ENCODE data around the gene CAMTA1. TPM values are rescaled to one million over a fixed set of nuclear protein-coding genes. Genes with fewer than 3 reads are reported as not detected.

The CAMTA1 gene
- polyA plus RNA-seq, 1 of the 3 experiments (the other 2 are of a cell fraction): 63.1 TPM

- POLR2A ChIA-PET: interaction anchor here (0.7 kb wide), 1 partner anchor 34 kb away, joined by 3 read pairs; no protein-coding TSS in a partner anchor
- TF ChIP-seq JUND (IDR thresholded peaks at IDR 0.05) (no peak), CTCF (IDR thresholded peaks at IDR 0.05) (no peak), YY1 (IDR thresholded peaks at IDR 0.05; ENCODE audit: low read depth) (no peak), IRF3 (IDR thresholded peaks at IDR 0.05; ENCODE audit: low read depth, low read length) (no peak), TAF1 (IDR thresholded peaks at IDR 0.05; ENCODE audit: borderline replicate concordance, low read depth, low read length) (no peak), MXI1 (IDR thresholded peaks at IDR 0.05; ENCODE audit: low read depth, low read length) (no peak), TCF12 (IDR thresholded peaks at IDR 0.05) (no peak)
- no peaks in the 10 kb centered on the region for H3K27me3 ChIP-seq (ENCODE audit: insufficient read depth)
- H3K9ac ChIP-seq: no peak overlapping the region
- peak overlapping the region in 1 of 2 experiments; percentile 19; a peak in 1 of 4 replicates for H3K27ac ChIP-seq (ENCODE audit: low read depth in 2 of 2, low read length in 1 of 2)
- peaks cover 0 to 57% of the 10 kb centered on the region in 2 experiments; a peak in 1 of 4 replicates for H3K4me1 ChIP-seq (ENCODE audit: control insufficient read depth in 1 of 2, insufficient read depth in 2 of 2, low read depth in 1 of 2, low read length in 1 of 2)
- no peak for DNase-seq
- H2AFZ ChIP-seq (ENCODE audit: low read depth): no peak overlapping the region
- CTCF ChIA-PET: interaction anchor here (1.0 to 1.5 kb wide), 3 partner anchors 10 to 550 kb away, joined by 3 to 6 read pairs (median 3); no protein-coding TSS in a partner anchor
- H3K9me2 ChIP-seq: no peaks in the 10 kb centered on the region
- H3K4me3 ChIP-seq (ENCODE audit: low read depth in 2 of 2, low read length in 1 of 2): no peak overlapping the region
- H3K4me2 ChIP-seq: no peak overlapping the region
- no peaks in the 10 kb centered on the region for H3F3A ChIP-seq (replicated peaks; ENCODE audit: insufficient read depth)
- 58% methylated on average over 9 of the region's 14 CpGs for WGBS (ENCODE audit: low lambda C conversion rate)
- no peaks in the 10 kb centered on the region for H3K36me3 ChIP-seq (replicated peaks in 1 of 2; ENCODE audit: control insufficient read depth in 1 of 2, insufficient read depth in 2 of 2, low read length in 1 of 2)
- H3K79me2 ChIP-seq (ENCODE audit: insufficient read depth): no peaks in the 10 kb centered on the region
- no peaks in the 10 kb centered on the region for H4K20me1 ChIP-seq (ENCODE audit: insufficient read depth)
- no peaks in the 10 kb centered on the region for H3K9me3 ChIP-seq
Measured at GRCh38 chr1:7592120-7592798, 807.0 kb downstream of the CAMTA1 start.

- Histone ChIP-seq H3F3A (replicated peaks; ENCODE audit: insufficient read depth) (no peaks in the 10 kb centered on the region), H3K79me2 (ENCODE audit: insufficient read depth) (no peaks in the 10 kb centered on the region), H3K36me3 (replicated peaks in 1 of 2; ENCODE audit: control insufficient read depth in 1 of 2, insufficient read depth in 2 of 2, low read length in 1 of 2) (no peaks in the 10 kb centered on the region), H3K9me3 (no peaks in the 10 kb centered on the region), H3K4me3 (ENCODE audit: low read depth in 2 of 2, low read length in 1 of 2) (no peak overlapping the region), H3K4me2 (no peak overlapping the region), H4K20me1 (ENCODE audit: insufficient read depth) (no peaks in the 10 kb centered on the region), H3K9me2 (no peaks in the 10 kb centered on the region), H3K9ac (no peak overlapping the region), H2AFZ (ENCODE audit: low read depth) (no peak overlapping the region), H3K27ac (ENCODE audit: low read depth in 2 of 2, low read length in 1 of 2) (peak overlapping the region in 1 of 2 experiments; percentile 64; a peak in 2 of 4 replicates), H3K4me1 (ENCODE audit: control insufficient read depth in 1 of 2, insufficient read depth in 2 of 2, low read depth in 1 of 2, low read length in 1 of 2) (peaks cover 0 to 38% of the 10 kb centered on the region in 2 experiments; a peak in 1 of 4 replicates), H3K27me3 (ENCODE audit: insufficient read depth) (no peaks in the 10 kb centered on the region)
- DNase-seq: peak; percentile 69
- CTCF ChIA-PET: interaction anchor here (0.8 to 2.0 kb wide), 8 partner anchors 9 to 552 kb away, joined by 3 to 8 read pairs (median 3); no protein-coding TSS in a partner anchor
- TF ChIP-seq FOXJ3 (CRISPR knock-in tag; IDR thresholded peaks at IDR 0.05): no peak
- no peak for TF ChIP-seq CTCF (IDR thresholded peaks at IDR 0.05)
- peak in 1 of 2 experiments; percentile 42; a peak in 1 of 4 replicates for TF ChIP-seq EP300 (IDR thresholded peaks at IDR 0.05; ENCODE audit: borderline replicate concordance in 1 of 2, low read depth in 1 of 2, low read length in 1 of 2)
- TF ChIP-seq REST (IDR thresholded peaks at IDR 0.05; ENCODE audit: low read depth, low read length): no peak
- 0 out of 2 replicates have a peak, but pooled peaks have one; percentile 2 for TF ChIP-seq RAD21 (IDR thresholded peaks at IDR 0.05; ENCODE audit: low read length)
- TF ChIP-seq USF1 (IDR thresholded peaks at IDR 0.05; ENCODE audit: borderline replicate concordance, low read depth): no peak
- 47% methylated on average over 4 of the region's 5 CpGs for WGBS (ENCODE audit: low lambda C conversion rate)
- POLR2A ChIA-PET: interaction anchor here (0.5 to 2.7 kb wide), 5 partner anchors 9 to 348 kb away, joined by 3 to 10 read pairs (median 5); no protein-coding TSS in a partner anchor
Measured at GRCh38 chr1:7594002-7594713, 808.9 kb downstream of the CAMTA1 start.
